RPMI7951 (cell line): ENCODE data around the gene SPDYE2. TPM values are rescaled to one million over a fixed set of nuclear protein-coding genes. Genes with fewer than 3 reads are reported as not detected.
A peak's percentile ranks its signal among the peaks of the same experiment; 100 is the strongest.
"Not testable (repeated sequence)": the region's sequence is repeated elsewhere in the genome, so short reads cannot be mapped to it uniquely, and the experiment has no call there.

Experiments used
- DNase-seq: peaks from one replicate; pipeline ENCODE4 v3.0.0-alpha.2; 2012; ENCODE audit warnings: low read depth
- total RNA-seq: library from RNA; depleted of rRNA; stranded (reverse); fragments of >200 nt; shearing (Covaris generic); gene quantifications from 2 replicates; pipeline ENCODE4 v1.2.3, GENCODE V29; 2014; rRNA removed

SPDYE2 gene
- total RNA-seq, result not detected in 2 replicates

GRCh38 chr7:102550808-102551422, at the start of gene SPDYE2:
Gene SPDYE2 (plus strand): TSS chr7:102551226. CDS start chr7:102553256, 2,030 bp downstream.
- DNase-seq, result not testable (repeated sequence)

GRCh38 chr7:102503141-102503540, 47.9 kb upstream of the SPDYE2 start:
- DNase-seq, result not testable (repeated sequence)

DNA sequence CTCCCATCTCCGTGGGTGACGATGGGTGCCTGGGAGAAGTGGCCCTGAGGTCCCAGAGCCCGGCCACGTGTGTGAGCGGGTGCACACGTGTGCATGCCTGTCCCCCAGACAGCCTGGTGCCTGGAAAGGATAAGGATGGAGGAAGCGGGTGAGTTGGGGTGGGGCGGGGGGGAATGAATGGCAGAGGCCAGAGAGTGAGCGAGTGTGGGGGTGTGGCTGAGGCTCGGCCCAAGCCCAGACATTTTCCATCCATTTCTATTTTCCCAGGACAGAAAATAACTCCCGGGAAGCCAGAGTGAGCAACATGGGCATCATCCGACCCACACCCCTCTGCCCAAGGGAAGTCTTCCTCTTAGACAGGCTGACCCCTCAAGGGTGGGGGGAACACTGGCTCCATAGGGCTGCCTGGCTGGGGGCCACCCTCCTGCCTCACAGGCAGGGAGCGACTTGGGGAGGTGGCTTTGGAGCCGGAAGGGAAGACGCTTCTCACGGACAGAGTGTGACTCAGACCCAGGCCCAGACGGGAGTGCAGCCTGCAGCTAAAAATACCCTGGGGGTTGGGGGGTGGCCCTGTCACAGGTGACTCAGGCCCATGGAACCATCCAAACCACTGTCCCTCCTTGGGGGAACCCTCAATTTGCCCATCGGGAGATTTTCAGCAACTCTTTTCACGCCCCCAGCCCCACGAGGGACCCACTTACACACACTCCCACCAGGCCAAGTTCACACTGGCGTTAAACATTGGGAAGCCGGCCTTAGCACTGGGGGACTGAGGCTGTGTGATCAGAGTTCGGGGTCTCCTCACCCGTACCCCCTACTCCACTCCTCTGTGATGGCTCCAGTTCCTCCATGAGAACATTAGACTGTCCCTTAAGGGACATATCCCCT, 45.5 kb upstream of the SPDYE2 start:
- not testable (repeated sequence) for DNase-seq

DNA sequence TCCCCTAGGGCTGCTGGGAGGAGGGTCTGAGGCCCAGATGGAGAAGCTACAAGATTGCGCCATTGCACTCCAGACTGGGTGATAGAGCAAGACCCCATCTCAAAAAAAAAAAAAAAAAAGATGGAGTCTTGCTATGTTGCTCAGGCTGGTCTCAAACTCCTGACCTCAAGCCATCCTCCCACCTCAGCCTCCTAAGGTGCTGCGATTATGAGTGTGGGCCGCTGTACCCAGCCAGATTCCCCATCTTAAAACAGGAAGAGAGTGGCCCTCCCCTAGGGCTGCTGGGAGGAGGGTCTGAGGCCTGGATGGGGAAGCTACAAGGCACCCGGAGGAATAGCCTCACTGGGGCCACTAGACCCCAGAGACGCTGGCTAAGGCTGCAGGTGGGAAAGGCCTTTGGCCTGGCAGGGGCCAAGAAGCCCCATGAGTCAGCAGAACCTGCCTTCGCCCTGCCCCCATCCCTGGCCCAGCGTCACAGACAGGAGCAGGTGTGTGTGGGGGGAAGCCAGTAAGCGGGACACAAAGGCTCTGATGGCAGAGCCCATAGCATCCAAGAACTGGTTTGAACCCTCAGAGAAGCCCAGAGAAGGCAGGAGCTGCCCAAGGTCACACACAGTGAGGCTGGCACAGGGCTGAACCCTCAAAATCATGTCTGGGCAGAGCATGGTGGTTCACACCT, 43.5 kb upstream of the SPDYE2 start:
- not testable (repeated sequence) for DNase-seq

GRCh38 chr7:102510575-102510974, 40.5 kb upstream of the SPDYE2 start:
- not testable (repeated sequence) for DNase-seq

DNA sequence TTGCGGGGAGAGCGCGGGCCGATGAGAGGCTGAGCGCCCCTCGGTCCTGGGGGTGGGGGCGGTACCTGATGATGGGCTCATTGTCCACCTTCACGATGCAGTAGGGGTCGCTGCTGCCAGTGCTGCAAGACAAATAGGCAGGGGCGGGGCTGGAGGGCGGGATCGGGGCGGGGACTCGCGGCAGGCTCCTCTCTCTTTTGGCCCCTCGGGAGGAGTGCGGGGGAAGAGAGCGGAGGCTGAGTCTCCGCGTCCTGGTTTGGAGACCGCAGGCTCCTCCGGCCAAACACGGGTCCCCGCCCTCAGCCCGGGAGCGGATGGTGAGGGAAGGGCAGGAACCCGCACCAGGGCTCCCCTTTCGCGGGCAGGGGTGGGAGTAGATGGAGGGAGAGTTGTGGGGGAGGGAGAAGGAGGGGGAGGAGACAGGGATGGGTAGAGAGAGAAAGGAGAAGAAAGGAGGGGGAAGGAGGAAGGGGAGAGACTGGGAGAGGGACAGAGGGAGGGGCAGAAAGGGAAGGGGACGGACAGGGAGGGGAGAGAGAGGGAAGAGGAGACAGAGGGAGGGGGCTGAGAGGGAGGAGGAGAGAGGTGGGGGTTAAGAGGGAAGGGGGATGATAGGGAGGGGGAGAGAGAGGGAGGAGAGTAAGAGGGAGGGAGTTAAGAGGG, 39.0 kb upstream of the SPDYE2 start:
- not testable (repeated sequence) for DNase-seq

DNA sequence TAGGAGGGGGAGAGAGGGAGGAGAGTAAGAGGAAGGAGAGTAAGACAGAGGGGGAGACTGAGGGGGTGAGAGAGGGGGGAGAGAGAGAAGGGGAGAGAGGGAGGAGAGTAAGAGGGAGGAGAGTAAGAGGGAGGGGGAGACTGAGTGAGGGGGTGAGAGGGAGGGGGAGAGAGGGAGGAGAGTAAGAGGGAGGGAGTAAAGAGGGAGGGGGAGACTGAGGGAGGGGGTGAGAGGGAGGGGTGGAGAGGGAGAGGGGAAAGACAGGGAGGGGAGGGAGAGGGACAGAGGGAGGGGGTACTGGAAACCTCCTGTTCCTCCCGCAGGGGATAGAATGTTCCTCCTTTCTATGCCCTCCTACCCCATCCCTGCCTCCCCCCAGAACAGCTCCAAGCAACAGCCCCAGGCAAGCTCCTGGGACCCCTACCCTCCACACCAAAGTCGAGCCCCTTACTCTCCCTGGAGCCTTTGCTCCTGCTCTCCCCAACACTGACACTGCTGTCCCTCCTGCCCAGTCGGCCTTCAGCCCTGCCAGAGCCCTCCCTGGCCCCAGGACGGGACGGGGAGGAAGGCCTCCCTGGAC, 38.3 kb upstream of the SPDYE2 start:
- DNase-seq, result peak; percentile 52

DNA sequence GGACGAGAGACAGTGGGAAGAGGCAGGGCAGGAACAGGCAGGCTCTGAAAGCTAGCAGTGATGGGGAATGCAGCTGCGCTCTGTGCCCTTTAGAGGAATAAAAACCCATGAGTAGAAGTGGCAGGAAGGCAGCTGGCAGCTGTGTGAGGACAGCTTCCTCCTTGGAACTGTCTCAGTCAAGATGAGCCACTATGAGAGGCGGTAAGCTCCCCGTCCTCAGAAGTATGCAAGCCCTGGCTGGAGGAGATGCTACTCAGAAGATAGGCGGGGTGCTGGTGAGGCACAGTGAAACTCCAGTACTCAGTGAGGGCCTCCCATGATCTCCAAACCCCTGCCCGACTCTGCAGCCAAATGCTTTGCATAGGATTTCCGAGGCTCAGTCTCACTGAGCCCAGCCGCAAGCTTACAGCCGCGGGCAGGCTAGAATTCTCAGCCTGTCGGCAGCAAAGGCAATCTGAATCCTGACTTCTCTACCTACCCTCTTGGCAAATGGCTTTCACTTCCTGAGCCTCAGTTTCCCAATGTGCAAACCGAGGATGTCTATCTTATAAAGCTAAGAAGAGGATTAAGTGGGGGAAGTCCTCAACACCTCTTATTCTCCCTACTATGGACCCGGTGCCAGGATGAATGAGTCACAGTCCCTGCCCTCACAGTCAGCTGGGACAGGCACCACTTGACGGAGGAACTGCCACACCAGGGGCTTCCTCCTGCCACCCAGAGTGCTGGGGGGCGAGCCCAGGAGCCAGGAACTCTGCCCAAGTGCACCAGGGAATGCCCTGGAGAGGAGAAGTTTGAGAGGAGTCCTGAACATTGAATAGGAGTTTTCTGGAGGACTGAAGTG, 35.9 kb upstream of the SPDYE2 start:
- DNase-seq, result not testable (repeated sequence)

- DNase-seq, result not testable (repeated sequence)
Observed at GRCh38 chr7:102515889-102516288, 35.1 kb upstream of the SPDYE2 start.

DNA sequence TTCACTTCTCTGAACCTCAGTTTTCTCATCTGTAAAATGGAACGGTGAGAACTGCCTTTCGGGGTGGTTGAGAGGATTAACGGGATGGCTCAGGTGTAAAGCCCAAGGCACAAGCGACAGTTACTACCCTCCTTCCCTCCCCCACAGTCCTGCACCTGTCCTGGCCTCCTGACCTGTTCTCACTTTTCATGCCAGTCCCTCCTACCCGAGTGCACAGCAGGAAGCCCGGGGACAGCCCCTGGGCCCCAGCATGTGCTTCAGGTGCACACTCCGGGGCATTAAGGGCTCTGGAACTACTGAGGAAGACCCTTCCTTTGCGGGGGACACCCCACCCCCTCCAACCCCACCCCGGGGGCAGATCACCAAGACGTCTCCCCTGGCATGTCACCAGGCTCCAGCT, 34.1 kb upstream of the SPDYE2 start:
- DNase-seq, result not testable (repeated sequence)

GRCh38 chr7:102517550-102518147, 33.4 kb upstream of the SPDYE2 start, which contains the start of gene RASA4B:
Gene RASA4B (minus strand): TSS chr7:102517777. CDS start chr7:102517710, 67 bp downstream.
- not testable (repeated sequence) for DNase-seq

DNA sequence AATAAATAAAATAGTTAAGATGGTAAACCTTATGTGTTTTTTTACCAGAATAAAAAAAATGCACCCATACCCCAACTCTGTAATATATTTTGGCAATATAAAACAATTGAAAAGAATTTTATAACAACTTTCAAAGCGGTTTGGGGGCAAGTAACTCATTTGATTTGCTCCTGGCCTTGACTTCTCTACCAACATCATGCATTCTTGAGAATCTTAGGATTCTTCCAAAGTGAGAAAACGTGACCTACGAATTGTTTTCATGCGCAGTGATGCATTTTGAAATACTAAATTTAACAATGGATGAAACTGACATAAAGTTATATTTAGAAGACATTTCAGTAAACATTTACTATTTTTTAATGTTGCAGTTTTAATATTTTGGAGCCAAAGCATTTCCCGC, 30.2 kb upstream of the SPDYE2 start:
- not testable (repeated sequence) for DNase-seq

- DNase-seq, result not testable (repeated sequence)
Observed at GRCh38 chr7:102524803-102525202, 26.2 kb upstream of the SPDYE2 start.

- DNase-seq, result not testable (repeated sequence)
Observed at GRCh38 chr7:102527182-102527581, 23.8 kb upstream of the SPDYE2 start.

- not testable (repeated sequence) for DNase-seq
Observed at GRCh38 chr7:102527822-102528793, 22.9 kb upstream of the SPDYE2 start.

DNA sequence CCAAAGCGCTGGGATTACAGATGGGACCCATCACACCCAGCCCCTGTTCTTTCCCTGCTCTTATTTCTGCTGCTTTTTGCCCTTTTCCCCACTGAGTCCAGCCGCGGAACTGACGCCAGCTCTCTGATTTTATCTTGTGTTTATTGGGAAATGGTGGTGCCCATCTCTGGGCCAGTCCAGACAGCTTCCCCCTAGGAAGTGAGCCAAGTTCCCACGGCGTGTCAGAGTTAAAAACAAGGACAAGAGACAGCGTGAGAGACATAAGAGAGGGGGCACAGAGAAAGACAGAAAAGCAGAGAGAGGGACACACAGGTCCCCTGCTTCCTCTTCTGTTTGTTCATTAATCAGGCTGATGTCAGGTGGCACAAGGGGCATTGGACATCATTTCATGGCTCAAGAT, 19.4 kb upstream of the SPDYE2 start:
- not testable (repeated sequence) for DNase-seq

DNA sequence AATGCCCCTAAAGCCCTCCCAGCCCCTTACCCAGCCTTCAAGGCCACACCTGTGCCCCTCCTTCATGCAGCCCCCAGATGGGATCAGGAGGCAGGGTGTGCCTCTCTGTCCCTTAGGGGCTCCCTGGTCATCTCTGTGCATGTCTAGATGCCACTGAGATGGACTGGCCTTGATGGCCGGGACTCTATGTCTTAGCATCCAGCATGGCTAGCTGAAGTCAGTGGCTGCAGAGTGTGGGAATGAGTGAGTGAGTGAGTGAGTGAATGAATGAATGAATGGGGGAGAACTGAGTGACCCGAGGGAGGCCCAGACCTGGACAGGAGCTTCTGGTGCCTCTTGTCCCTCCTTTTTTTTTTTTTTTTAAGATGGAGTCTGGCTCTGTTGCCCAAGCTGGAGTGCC, 18.9 kb upstream of the SPDYE2 start:
- not testable (repeated sequence) for DNase-seq

DNA sequence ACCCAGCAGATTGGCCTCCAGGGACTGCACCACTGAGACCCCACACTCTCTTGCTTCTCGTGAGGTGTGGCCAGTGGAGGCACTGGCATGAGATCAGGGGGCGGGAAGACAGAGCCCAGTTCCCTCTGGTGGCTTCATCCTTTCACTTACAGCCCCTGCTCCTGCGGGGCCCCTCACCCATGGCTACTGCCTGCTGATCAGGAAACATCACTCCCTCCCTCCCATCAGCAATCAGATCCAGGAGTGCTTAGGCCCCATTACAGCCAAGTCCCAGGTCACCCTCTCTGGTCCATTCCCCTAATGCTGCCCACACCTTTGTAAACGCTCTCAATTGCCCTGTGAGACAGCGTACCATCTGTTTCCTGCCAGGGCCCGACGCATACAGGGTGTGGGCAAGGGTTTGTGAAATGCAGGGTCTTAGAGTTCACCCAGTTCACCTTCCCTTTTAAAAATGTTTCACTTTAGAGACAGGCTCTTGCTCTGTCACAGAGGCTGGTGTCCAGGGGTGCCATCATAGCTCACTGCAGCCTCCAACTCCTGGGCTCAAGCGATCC, 15.9 kb upstream of the SPDYE2 start:
- DNase-seq, result not testable (repeated sequence)
